Calu3 (cell line): ENCODE measurements around the gene PRODH2. TPM values are rescaled to one million over a fixed set of nuclear protein-coding genes. Genes with fewer than 3 reads are reported as not detected.

ENCODE experiments used
- BruUV-seq: library from RNA; stranded (reverse); fragments of 400-500 nt; replicated peaks from 2 replicates; lab custom pipeline; 2021; lab: Mats Ljungman, UMichigan
- CTCF ChIA-PET: fragments of 300-600 bp; sonication (Branson Sonifier 250); formaldehyde crosslinking; loops from one replicate; lab custom pipeline; 2022; ENCODE audit warnings: antibody characterized with exemption; lab: Charles Lee
- DNase-seq: peaks from one replicate; pipeline ENCODE4 v3.0.0; 2022
- H3K27ac Mint-ChIP-seq: one replicate; pipeline ENCODE4 v1.8.0; 2022; ENCODE audit warnings: mixed read lengths; ENCODE audit not compliant: unreplicated experiment
- H3K27me3 Mint-ChIP-seq: one replicate; pipeline ENCODE4 v1.8.0; 2022; ENCODE audit warnings: mixed read lengths; ENCODE audit not compliant: unreplicated experiment
- H3K36me3 Mint-ChIP-seq: one replicate; pipeline ENCODE4 v1.8.0; 2022; ENCODE audit warnings: mild to moderate bottlenecking, moderate library complexity, mixed read lengths; ENCODE audit not compliant: insufficient read depth, unreplicated experiment
- H3K4me1 Mint-ChIP-seq: one replicate; pipeline ENCODE4 v1.8.0; 2022; ENCODE audit warnings: mild to moderate bottlenecking, low read depth, mixed read lengths; ENCODE audit not compliant: unreplicated experiment
- H3K4me3 Mint-ChIP-seq: one replicate; pipeline ENCODE4 v1.8.0; 2022; ENCODE audit warnings: mild to moderate bottlenecking, low read depth, moderate library complexity, mixed read lengths; ENCODE audit not compliant: unreplicated experiment
- H3K9me3 Mint-ChIP-seq: one replicate; pipeline ENCODE4 v1.8.0; 2022; ENCODE audit warnings: low read depth, mixed read lengths; ENCODE audit not compliant: unreplicated experiment
- intact Hi-C: fragments of 100-400 bp; cut with micrococcal nuclease; formaldehyde crosslinking; loops from one replicate; pipeline ENCODE4 v1.10.0; 2022; ENCODE audit not compliant: unreplicated experiment
- total RNA-seq: library from RNA; stranded (reverse); gene quantifications from 2 replicates; pipeline ENCODE4 v1.2.3, GENCODE V29; 2022
- TF ChIP-seq, protein P1 (sequence below): fragments of 200-600 bp; IDR thresholded peaks from one replicate; pipeline ENCODE4 v1.8.0; 2022; ENCODE audit warnings: antibody characterized with exemption; ENCODE audit not compliant: unreplicated experiment

Gene PRODH2
- total RNA-seq, 1 experiment from 2014 or later, result not detected

GRCh38 chr19:35777961-35778360 is 34.7 kb downstream of the PRODH2 start:
- no TSS peak for BruUV-seq
- Mint-ChIP-seq H3K4me1 (peaks cover 13% of the 10 kb centered on the region), H3K4me3 (no peak overlapping the region), H3K36me3 (peaks cover 11% of the 10 kb centered on the region), H3K27ac (no peak overlapping the region), H3K27me3 (no peaks in the 10 kb centered on the region), H3K9me3 (no peaks in the 10 kb centered on the region)
- CTCF ChIA-PET, result interaction anchor here (0.7 to 0.8 kb wide), 2 partner anchors 15 to 32 kb away, joined by 3 to 4 read pairs; partner anchors contain the start of gene PSENEN
- intact Hi-C loops, result no loop called here
- no peak for DNase-seq
- TF ChIP-seq, protein P1, sequence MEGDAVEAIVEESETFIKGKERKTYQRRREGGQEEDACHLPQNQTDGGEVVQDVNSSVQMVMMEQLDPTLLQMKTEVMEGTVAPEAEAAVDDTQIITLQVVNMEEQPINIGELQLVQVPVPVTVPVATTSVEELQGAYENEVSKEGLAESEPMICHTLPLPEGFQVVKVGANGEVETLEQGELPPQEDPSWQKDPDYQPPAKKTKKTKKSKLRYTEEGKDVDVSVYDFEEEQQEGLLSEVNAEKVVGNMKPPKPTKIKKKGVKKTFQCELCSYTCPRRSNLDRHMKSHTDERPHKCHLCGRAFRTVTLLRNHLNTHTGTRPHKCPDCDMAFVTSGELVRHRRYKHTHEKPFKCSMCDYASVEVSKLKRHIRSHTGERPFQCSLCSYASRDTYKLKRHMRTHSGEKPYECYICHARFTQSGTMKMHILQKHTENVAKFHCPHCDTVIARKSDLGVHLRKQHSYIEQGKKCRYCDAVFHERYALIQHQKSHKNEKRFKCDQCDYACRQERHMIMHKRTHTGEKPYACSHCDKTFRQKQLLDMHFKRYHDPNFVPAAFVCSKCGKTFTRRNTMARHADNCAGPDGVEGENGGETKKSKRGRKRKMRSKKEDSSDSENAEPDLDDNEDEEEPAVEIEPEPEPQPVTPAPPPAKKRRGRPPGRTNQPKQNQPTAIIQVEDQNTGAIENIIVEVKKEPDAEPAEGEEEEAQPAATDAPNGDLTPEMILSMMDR, result no peak

DNA sequence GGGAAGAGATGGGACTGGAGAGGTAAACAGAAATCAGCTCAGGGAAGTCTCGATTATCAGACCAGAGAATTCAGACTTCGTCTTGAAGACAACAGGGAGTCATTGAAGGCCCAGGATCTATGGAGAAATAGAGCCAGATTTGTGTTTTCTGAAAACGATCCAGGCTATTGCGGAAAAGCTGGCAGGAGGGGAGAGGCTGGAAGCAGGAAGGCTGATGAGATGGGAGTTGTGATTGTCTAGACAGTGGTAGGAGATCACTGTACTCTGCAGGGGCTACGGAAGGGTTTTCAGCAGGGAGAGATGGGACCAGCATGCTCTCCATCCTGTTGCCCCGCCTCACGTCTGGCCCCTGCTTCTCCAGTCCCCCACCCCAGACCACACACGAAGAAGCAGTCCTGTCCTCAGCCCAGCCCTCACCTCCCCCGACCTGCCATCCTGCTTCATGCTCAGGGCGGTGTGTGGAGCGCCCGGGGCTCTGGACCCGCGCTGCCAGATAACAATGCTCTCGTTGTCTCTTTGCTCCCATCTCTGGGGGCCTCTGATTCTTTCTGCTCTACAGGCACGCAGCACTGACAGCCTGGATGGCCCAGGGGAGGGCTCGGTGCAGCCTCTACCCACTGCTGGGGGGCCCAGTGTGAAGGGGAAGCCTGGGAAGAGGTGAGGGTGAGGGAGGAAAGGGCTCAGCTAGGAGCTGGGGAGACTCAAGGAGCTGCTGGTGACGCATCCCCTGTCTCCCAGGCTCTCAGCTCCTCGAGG is 35.4 kb downstream of the PRODH2 start:
- no peaks in the 10 kb centered on the region for H3K27me3 Mint-ChIP-seq
- H3K9me3 Mint-ChIP-seq, result no peaks in the 10 kb centered on the region
- no peak overlapping the region for H3K27ac Mint-ChIP-seq
- peaks cover 13% of the 10 kb centered on the region for H3K4me1 Mint-ChIP-seq
- H3K36me3 Mint-ChIP-seq, result peaks cover 11% of the 10 kb centered on the region
- no peak overlapping the region for H3K4me3 Mint-ChIP-seq
- TF ChIP-seq, protein P1, result no peak
- intact Hi-C loops, result no loop called here
- DNase-seq, result no peak
- CTCF ChIA-PET, result interaction anchor here (0.8 kb wide), 1 partner anchor 15 kb away, joined by 4 read pairs; no protein-coding TSS in a partner anchor
- BruUV-seq, result no TSS peak

DNA sequence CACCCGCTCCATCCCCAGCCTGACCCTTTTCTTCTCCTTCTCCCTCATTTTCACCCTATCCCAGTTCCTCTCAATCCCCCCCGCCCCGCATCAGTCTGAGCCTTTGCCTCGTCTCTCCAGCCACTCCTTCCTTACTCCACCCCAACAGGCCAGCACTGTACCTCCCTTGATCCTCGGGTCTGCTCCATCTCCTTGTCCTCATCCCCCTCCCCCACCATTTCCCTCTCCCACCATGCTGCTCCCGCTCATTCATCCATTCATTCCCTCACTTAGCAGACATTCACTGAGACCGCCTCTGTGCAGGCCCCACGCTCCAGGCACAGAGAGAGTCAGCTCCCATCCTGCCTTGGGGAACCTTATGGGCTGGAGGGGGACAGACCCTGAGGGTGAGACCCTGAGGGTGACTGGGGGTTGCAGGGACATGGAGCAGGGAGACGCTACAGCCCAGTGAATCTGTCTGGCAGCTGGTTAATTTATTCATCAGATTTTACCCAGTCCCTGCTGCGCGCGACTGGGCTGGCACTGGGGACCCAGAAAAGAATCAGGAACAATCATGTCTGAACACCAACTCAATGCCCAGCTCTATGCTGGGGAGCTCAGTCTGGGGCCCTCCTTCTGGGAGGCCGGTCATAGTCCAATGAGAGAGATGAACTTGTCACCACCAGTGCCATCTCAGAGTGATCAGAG is 36.4 kb downstream of the PRODH2 start:
- Mint-ChIP-seq H3K4me3 (peak overlapping the region; percentile 69), H3K36me3 (peaks cover 11% of the 10 kb centered on the region), H3K27me3 (no peaks in the 10 kb centered on the region), H3K27ac (peak overlapping the region; percentile 6), H3K4me1 (peaks cover 13% of the 10 kb centered on the region), H3K9me3 (no peaks in the 10 kb centered on the region)
- CTCF ChIA-PET, result no interaction called here
- no peak for DNase-seq
- TF ChIP-seq, protein P1, result no peak
- intact Hi-C loops, result no loop called here
- TSS peak; percentile 47 for BruUV-seq

DNA sequence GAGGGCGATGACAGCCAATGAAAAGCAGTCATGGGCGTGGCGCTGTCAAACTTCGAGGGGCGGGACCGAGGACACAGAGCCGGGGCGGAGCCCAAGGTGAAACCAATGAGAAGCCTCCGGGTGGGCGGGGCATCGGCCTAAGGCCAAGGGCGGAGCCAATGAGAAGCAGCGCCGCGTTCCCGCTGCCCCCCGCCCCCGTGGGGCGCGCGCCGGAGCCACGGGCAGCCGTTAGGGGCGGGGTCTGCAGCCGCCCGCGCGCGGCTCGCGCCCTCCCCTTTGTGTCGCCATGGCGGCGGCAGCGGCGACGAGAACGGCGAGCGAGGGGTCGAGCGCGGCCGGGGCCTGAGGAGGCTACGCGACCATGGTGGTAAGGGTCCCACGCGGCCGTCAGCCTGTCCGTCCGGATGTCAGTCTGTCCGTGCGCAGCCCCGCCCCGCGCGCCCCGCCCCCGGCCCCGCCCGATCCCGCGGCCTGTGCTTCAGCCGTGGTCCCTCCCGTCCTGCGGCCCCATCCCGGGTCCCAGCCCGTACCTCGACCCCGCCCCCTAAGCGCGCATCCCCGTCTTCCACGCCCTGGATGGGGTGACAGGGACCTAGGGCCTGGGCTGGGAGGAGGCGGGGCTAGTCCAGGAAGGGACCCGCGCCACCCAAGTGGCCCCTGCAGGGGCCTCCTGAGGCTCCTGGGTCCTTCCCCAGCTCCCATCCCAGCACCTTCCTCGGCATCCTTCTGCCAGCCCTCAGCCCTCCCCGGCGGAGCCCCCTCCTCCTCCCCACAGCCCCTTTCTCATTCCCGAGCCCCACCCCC is 37.1 kb downstream of the PRODH2 start, which contains the start of gene ARHGAP33:
Gene ARHGAP33 (plus strand): TSS at position 267 of the 804 bp plus-strand sequence. CDS start 95 bp downstream, at position 362.
- Mint-ChIP-seq H3K27ac (peak within 1 kb of the TSS; percentile 55), H3K4me3 (peak within 1 kb of the TSS; percentile 69), H3K4me1 (peaks cover 13% of the 10 kb centered on the region), H3K36me3 (peaks cover 11% of the 10 kb centered on the region), H3K27me3 (no peaks in the 10 kb centered on the region), H3K9me3 (no peaks in the 10 kb centered on the region)
- DNase-seq, result peak; percentile 100
- intact Hi-C loops, result no loop called here
- TF ChIP-seq, protein P1, result no peak
- no TSS peak for BruUV-seq
- CTCF ChIA-PET, result no interaction called here
